ENCODE measurements around the gene YPEL1. TPM values are rescaled to one million over a fixed set of nuclear protein-coding genes. Genes with fewer than 3 reads are reported as not detected.

The YPEL1 gene
- total RNA-seq (10 to 100 TPM in 1 of 2 donors, 1 to 10 TPM in 1; 4.0 to 15.1 TPM), polyA plus RNA-seq (1 to 10 TPM; 1.6 to 3.0 TPM)
- long read RNA-seq, donor 1, full-length matches to known transcripts = 4 of 4 reads
- long read RNA-seq, donor 1, partial matches to known transcripts = 0 of 4 reads
- long read RNA-seq, donor 1, other reads (novel, unspliced or antisense) = 0 of 4 reads
- long read RNA-seq, donor 2, full-length matches to known transcripts = 4 of 4 reads
- long read RNA-seq, donor 2, partial matches to known transcripts = 0 of 4 reads
- long read RNA-seq, donor 2, other reads (novel, unspliced or antisense) = 0 of 4 reads
- long read RNA-seq, donor 3, full-length matches to known transcripts = 1 of 1 reads
- long read RNA-seq, donor 3, partial matches to known transcripts = 0 of 1 reads
- long read RNA-seq, donor 3, other reads (novel, unspliced or antisense) = 0 of 1 reads
- long read RNA-seq, donor 4, full-length matches to known transcripts = 4 of 9 reads
- long read RNA-seq, donor 4, partial matches to known transcripts = 5 of 9 reads
- long read RNA-seq, donor 4, other reads (novel, unspliced or antisense) = 0 of 9 reads
- long read RNA-seq, donor 5, full-length matches to known transcripts = 11 of 11 reads
- long read RNA-seq, donor 5, partial matches to known transcripts = 0 of 11 reads
- long read RNA-seq, donor 5, other reads (novel, unspliced or antisense) = 0 of 11 reads

GRCh38 chr22:21735200-21736083, at the start of gene YPEL1:
Gene YPEL1, minus strand, starts transcription at chr22:21735794. Its CDS starts 25,050 bp downstream, at chr22:21710744.
- peak; percentile 97 to 99 (median 99) for DNase-seq
- Histone ChIP-seq H3K4me1 (ENCODE audit: control insufficient read depth in 5 of 5, insufficient read depth in 5 of 5, low read length in 5 of 5) (peaks cover 2 to 10% (median 5%) of the 10 kb centered on the region in 5 donors), H3K27ac (ENCODE audit: low read depth in 1 of 2, low read length in 1 of 2) (peak within 1 kb of the TSS; percentile 81 to 84), H3K9ac (ENCODE audit: insufficient read depth in 1 of 2, low read length in 2 of 2) (peak within 1 kb of the TSS; percentile 46 to 76), H3K36me3 (ENCODE audit: control insufficient read depth in 4 of 4, insufficient read depth in 4 of 4, low read length in 4 of 4) (no peaks in the 10 kb centered on the region), H3K4me3 (peak within 1 kb of the TSS; percentile 60), H3K27me3 (ENCODE audit: control insufficient read depth in 3 of 3, insufficient read depth in 3 of 3, low read length in 2 of 3) (no peaks in the 10 kb centered on the region), H3K9me3 (ENCODE audit: control insufficient read depth in 4 of 4, insufficient read depth in 3 of 4, low read length in 3 of 4) (peaks cover 0 to 2% (median 0%) of the 10 kb centered on the region in 4 donors)
- peak; percentile 99 for ATAC-seq (ENCODE audit: insufficient read depth, low FRiP score)
- no peak for TF ChIP-seq CTCF (IDR thresholded peaks at IDR 0.05; ENCODE audit: control extremely low read depth, extremely low read depth)
- 1% methylated on average over 62 to 102 of the region's 102 CpGs for WGBS, 2 donors

GRCh38 chr22:21780259-21780658, 44.7 kb upstream of the YPEL1 start:
- H3K36me3 ChIP-seq (ENCODE audit: control insufficient read depth in 4 of 4, insufficient read depth in 4 of 4, low read length in 4 of 4) = peaks cover 3 to 34% (median 7%) of the 10 kb centered on the region in 4 donors
- no peak for TF ChIP-seq CTCF (IDR thresholded peaks at IDR 0.05; ENCODE audit: control extremely low read depth, extremely low read depth)
- H3K4me3 ChIP-seq = no peak overlapping the region
- H3K4me1 ChIP-seq (ENCODE audit: control insufficient read depth in 5 of 5, insufficient read depth in 5 of 5, low read length in 5 of 5) = peaks cover 0 to 1% (median 0%) of the 10 kb centered on the region in 5 donors
- no peak overlapping the region for H3K9ac ChIP-seq (ENCODE audit: insufficient read depth in 1 of 2, low read length in 2 of 2)
- no peaks in the 10 kb centered on the region for H3K9me3 ChIP-seq (ENCODE audit: control insufficient read depth in 4 of 4, insufficient read depth in 3 of 4, low read length in 3 of 4)
- ATAC-seq (ENCODE audit: insufficient read depth, low FRiP score) = no peak
- no peak overlapping the region for H3K27ac ChIP-seq (ENCODE audit: low read depth in 1 of 2, low read length in 1 of 2)
- DNase-seq = no peak
- 93% methylated on average over 2 of the region's 2 CpGs for WGBS, 2 donors
- H3K27me3 ChIP-seq (ENCODE audit: control insufficient read depth in 3 of 3, insufficient read depth in 3 of 3, low read length in 2 of 3) = no peaks in the 10 kb centered on the region

GRCh38 chr22:21779444-21779843, 43.9 kb upstream of the YPEL1 start:
- no peaks in the 10 kb centered on the region for H3K9me3 ChIP-seq (ENCODE audit: control insufficient read depth in 4 of 4, insufficient read depth in 3 of 4, low read length in 3 of 4)
- H3K4me3 ChIP-seq = no peak overlapping the region
- H3K27me3 ChIP-seq (ENCODE audit: control insufficient read depth in 3 of 3, insufficient read depth in 3 of 3, low read length in 2 of 3) = no peaks in the 10 kb centered on the region
- 93 to 97% methylated on average over 2 of the region's 2 CpGs for WGBS, 2 donors
- H3K27ac ChIP-seq (ENCODE audit: low read depth in 1 of 2, low read length in 1 of 2) = no peak overlapping the region
- no peak overlapping the region for H3K9ac ChIP-seq (ENCODE audit: insufficient read depth in 1 of 2, low read length in 2 of 2)
- ATAC-seq (ENCODE audit: insufficient read depth, low FRiP score) (no peak), DNase-seq (no peak)
- peaks cover 0 to 4% (median 0%) of the 10 kb centered on the region in 5 donors for H3K4me1 ChIP-seq (ENCODE audit: control insufficient read depth in 5 of 5, insufficient read depth in 5 of 5, low read length in 5 of 5)
- H3K36me3 ChIP-seq (ENCODE audit: control insufficient read depth in 4 of 4, insufficient read depth in 4 of 4, low read length in 4 of 4) = peaks cover 0 to 33% (median 7%) of the 10 kb centered on the region in 4 donors
- TF ChIP-seq CTCF (IDR thresholded peaks at IDR 0.05; ENCODE audit: control extremely low read depth, extremely low read depth) = no peak

Measured in lung (tissue), 16 donors.